Tibial nerve (tissue), 4 donors: ENCODE results near the gene LMF1. TPM values are rescaled to one million over a fixed set of nuclear protein-coding genes. Genes with fewer than 3 reads are reported as not detected.

Experiments used
- DNase-seq, 2 donors: peaks; one replicate each; pipeline ENCODE4 v3.0.0-alpha.2; 2019; ENCODE audit warnings: low spot score in 2 of 2
- H3K27ac ChIP-seq, 4 donors: fragments of 200-600 bp; sonication (generic) in 3 of 4; one replicate each; pipeline ENCODE4 v1.5.1; 2017 to 2019; ENCODE audit warnings: mild to moderate bottlenecking in 1 of 4
- H3K27me3 ChIP-seq, 2 donors: fragments of 200-600 bp; sonication (generic) in 1 of 2; one replicate each; pipeline versions ENCODE4 v1.5.1 to v1.6.0; 2017 to 2019
- H3K36me3 ChIP-seq, 3 donors: fragments of 200-600 bp; sonication (generic); one replicate each; pipeline ENCODE4 v1.5.1; 2018 to 2019
- H3K4me1 ChIP-seq, 4 donors: fragments of 200-600 bp; sonication (generic) in 3 of 4; one replicate each; pipeline ENCODE4 v1.5.1; 2017 to 2019
- H3K4me3 ChIP-seq, 4 donors: fragments of 200-600 bp; sonication (generic) in 3 of 4; one replicate each; pipeline ENCODE4 v1.5.1; 2017 to 2019; ENCODE audit warnings: mild to moderate bottlenecking in 1 of 4, moderate library complexity in 1 of 4
- H3K9me3 ChIP-seq, 4 donors: fragments of 200-600 bp; sonication (generic) in 3 of 4; one replicate each; pipeline ENCODE4 v1.5.1; 2017 to 2019
- CTCF ChIP-seq, 5 experiments: fragments of 200-600 bp in 3 of 5; fragments of 450-650 bp in 2 of 5; sonication (generic) in 3 of 5; IDR thresholded peaks; one replicate each; pipeline ENCODE4 v1.5.1; 2016 to 2019; ENCODE audit warnings: antibody characterized with exemption in 5 of 5, mild to moderate bottlenecking in 3 of 5, moderate library complexity in 2 of 5
- EP300 ChIP-seq, 2 donors: sonication (generic); formaldehyde crosslinking; IDR thresholded peaks; one replicate each; pipeline ENCODE4 v1.6.1; 2017; ENCODE audit warnings: antibody characterized with exemption in 2 of 2, mild to moderate bottlenecking in 1 of 2
- POLR2A ChIP-seq, 2 donors: fragments of 450-650 bp; IDR thresholded peaks; one replicate each; pipeline ENCODE4 v1.6.1; 2017; ENCODE audit warnings: antibody characterized with exemption in 2 of 2, mild to moderate bottlenecking in 2 of 2, moderate library complexity in 2 of 2
- WGBS, 2 donors: methylation state at CpG; one replicate each; pipeline ENCODE4 v1.1.5; 2018; 5-methylcytosine and 5-hydroxymethylcytosine counted together
- total RNA-seq, 4 donors: library from RNA; depleted of rRNA; stranded (reverse); fragments of >200 nt; gene quantifications; one replicate each; pipeline ENCODE4 v1.1.0, GENCODE V29; 2016

The LMF1 gene
- total RNA-seq, 4 donors from 2014 or later, result 24.5 to 58.5 (median 31.8) TPM

GRCh38 chr16:920717-921116 is 50.1 kb downstream of the LMF1 start:
- Histone ChIP-seq H3K36me3 (peaks cover 0 to 54% (median 0%) of the 10 kb centered on the region in 3 donors), H3K27me3 (no peaks in the 10 kb centered on the region), H3K4me1 (peaks cover 0 to 40% (median 6%) of the 10 kb centered on the region in 4 donors), H3K9me3 (no peaks in the 10 kb centered on the region), H3K27ac (peak overlapping the region in 3 of 4 donors; percentile 17 to 77 (median 70)), H3K4me3 (no peak overlapping the region)
- TF ChIP-seq POLR2A (IDR thresholded peaks at IDR 0.05) (no peak), EP300 (IDR thresholded peaks at IDR 0.05) (no peak), CTCF (IDR thresholded peaks at IDR 0.05) (no peak)
- DNase-seq, result peak; percentile 34 to 51
- WGBS, 2 donors, result 69 to 70% methylated on average over 18 of the region's 18 CpGs

- peaks cover 0 to 40% (median 6%) of the 10 kb centered on the region in 4 donors for H3K4me1 ChIP-seq
- no peak overlapping the region for H3K4me3 ChIP-seq
- 75 to 76% methylated on average over 23 of the region's 23 CpGs for WGBS, 2 donors
- no peak for TF ChIP-seq CTCF (IDR thresholded peaks at IDR 0.05)
- TF ChIP-seq EP300 (IDR thresholded peaks at IDR 0.05), result no peak
- TF ChIP-seq POLR2A (IDR thresholded peaks at IDR 0.05), result no peak
- DNase-seq, result no peak
- peak overlapping the region in 3 of 4 donors; percentile 17 to 77 (median 70) for H3K27ac ChIP-seq
- peaks cover 0 to 54% (median 0%) of the 10 kb centered on the region in 3 donors for H3K36me3 ChIP-seq
- H3K9me3 ChIP-seq, result no peaks in the 10 kb centered on the region
- no peaks in the 10 kb centered on the region for H3K27me3 ChIP-seq
These were observed 50.6 kb downstream of the LMF1 start for GRCh38 chr16:920051-920681.

- no peak for DNase-seq
- Histone ChIP-seq H3K9me3 (no peaks in the 10 kb centered on the region), H3K27me3 (no peaks in the 10 kb centered on the region), H3K4me1 (peaks cover 0 to 40% (median 6%) of the 10 kb centered on the region in 4 donors), H3K4me3 (no peak overlapping the region), H3K36me3 (peaks cover 0 to 49% (median 0%) of the 10 kb centered on the region in 3 donors), H3K27ac (peak overlapping the region in 2 of 4 donors; percentile 70 to 77)
- no peak for TF ChIP-seq POLR2A (IDR thresholded peaks at IDR 0.05)
- TF ChIP-seq EP300 (IDR thresholded peaks at IDR 0.05), result no peak
- 80 to 84% methylated on average over 13 to 14 of the region's 15 CpGs for WGBS, 2 donors
These were observed 51.1 kb downstream of the LMF1 start for GRCh38 chr16:919658-920050.

- DNase-seq, result no peak
- peaks cover 0 to 44% (median 7%) of the 10 kb centered on the region in 4 donors for H3K4me1 ChIP-seq
- no peak overlapping the region for H3K27ac ChIP-seq
- H3K4me3 ChIP-seq, result no peak overlapping the region
- peaks cover 0 to 43% (median 0%) of the 10 kb centered on the region in 3 donors for H3K36me3 ChIP-seq
- H3K9me3 ChIP-seq, result no peaks in the 10 kb centered on the region
- no peak for TF ChIP-seq CTCF (IDR thresholded peaks at IDR 0.05)
- TF ChIP-seq POLR2A (IDR thresholded peaks at IDR 0.05), result no peak
- TF ChIP-seq EP300 (IDR thresholded peaks at IDR 0.05), result no peak
- WGBS, 2 donors, result 83 to 84% methylated on average over 41 to 46 of the region's 47 CpGs
- no peaks in the 10 kb centered on the region for H3K27me3 ChIP-seq
These were observed 51.8 kb downstream of the LMF1 start for GRCh38 chr16:918741-919657.

GRCh38 chr16:918068-918467 is 52.7 kb downstream of the LMF1 start:
- no peaks in the 10 kb centered on the region for H3K27me3 ChIP-seq

More at GRCh38 chr16:918068-918467, 52.7 kb downstream of the LMF1 start:
- Histone ChIP-seq H3K4me3 (no peak overlapping the region), H3K4me1 (peaks cover 4 to 53% (median 15%) of the 10 kb centered on the region in 4 donors), H3K27ac (no peak overlapping the region), H3K9me3 (no peaks in the 10 kb centered on the region), H3K36me3 (peaks cover 0 to 38% (median 0%) of the 10 kb centered on the region in 3 donors)
- TF ChIP-seq CTCF (IDR thresholded peaks at IDR 0.05), result no peak
- TF ChIP-seq POLR2A (IDR thresholded peaks at IDR 0.05), result no peak
- no peak for TF ChIP-seq EP300 (IDR thresholded peaks at IDR 0.05)
- DNase-seq, result no peak
- WGBS, 2 donors, result 37 to 61% methylated on average over 20 of the region's 20 CpGs
